Right lobe of liver (tissue), 4 donors: ENCODE data around the gene C4orf50.

Experiments
- POLR2A ChIP-seq: fragments of 450-650 bp; IDR thresholded peaks from one replicate; pipeline ENCODE4 v1.6.1; 2017; ENCODE audit warnings: antibody characterized with exemption, mild to moderate bottlenecking
- TF ChIP-seq, protein P1 (sequence below), 4 donors: fragments of 200-600 bp in 3 of 4; fragments of 450-650 bp in 1 of 4; IDR thresholded peaks; one replicate each; pipeline versions ENCODE4 v1.5.1 to v1.8.0; 2016 to 2022; ENCODE audit warnings: antibody characterized with exemption in 4 of 4, mild to moderate bottlenecking in 2 of 4
- donor health status: DM: no; HTN: no; CAD: no.
- donor health status: DM: no; HTN: no; CAD: no.
- donor health status: DM: no; HTN: yes; CAD: no.

DNA sequence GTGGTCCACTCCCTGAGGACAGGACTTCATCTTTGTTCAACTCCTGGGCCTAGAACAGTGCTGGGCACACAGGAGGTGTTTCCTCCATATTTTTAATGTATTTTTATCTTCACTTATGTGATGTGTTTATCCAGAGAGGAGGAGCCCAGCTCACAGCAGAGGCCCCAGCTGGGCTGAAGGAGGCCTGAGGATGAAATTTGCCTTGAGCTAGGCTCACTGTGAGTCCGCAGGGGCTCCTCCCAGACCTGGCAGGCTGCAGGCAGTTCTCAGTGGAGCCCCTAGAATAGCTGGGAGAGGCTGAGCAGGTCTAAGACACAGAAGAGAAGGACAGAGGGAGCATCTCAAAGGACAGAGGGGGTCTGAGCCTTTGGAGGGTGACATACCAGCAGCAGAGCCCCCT is 26.8 kb downstream of the C4orf50 start:
- TF ChIP-seq, protein P1, sequence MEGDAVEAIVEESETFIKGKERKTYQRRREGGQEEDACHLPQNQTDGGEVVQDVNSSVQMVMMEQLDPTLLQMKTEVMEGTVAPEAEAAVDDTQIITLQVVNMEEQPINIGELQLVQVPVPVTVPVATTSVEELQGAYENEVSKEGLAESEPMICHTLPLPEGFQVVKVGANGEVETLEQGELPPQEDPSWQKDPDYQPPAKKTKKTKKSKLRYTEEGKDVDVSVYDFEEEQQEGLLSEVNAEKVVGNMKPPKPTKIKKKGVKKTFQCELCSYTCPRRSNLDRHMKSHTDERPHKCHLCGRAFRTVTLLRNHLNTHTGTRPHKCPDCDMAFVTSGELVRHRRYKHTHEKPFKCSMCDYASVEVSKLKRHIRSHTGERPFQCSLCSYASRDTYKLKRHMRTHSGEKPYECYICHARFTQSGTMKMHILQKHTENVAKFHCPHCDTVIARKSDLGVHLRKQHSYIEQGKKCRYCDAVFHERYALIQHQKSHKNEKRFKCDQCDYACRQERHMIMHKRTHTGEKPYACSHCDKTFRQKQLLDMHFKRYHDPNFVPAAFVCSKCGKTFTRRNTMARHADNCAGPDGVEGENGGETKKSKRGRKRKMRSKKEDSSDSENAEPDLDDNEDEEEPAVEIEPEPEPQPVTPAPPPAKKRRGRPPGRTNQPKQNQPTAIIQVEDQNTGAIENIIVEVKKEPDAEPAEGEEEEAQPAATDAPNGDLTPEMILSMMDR (IDR thresholded peaks at IDR 0.05) = no peak
- no peak for TF ChIP-seq POLR2A
